Brain pericyte (primary cell): ENCODE results near the gene MTG2.
A peak's percentile ranks its signal among the peaks of the same experiment; 100 is the strongest.

ENCODE experiments used
- DNase-seq: peaks from one replicate; pipeline ENCODE4 v3.0.0-alpha.2; 2012; ENCODE audit warnings: low read depth, low spot score

Gene MTG2

DNA sequence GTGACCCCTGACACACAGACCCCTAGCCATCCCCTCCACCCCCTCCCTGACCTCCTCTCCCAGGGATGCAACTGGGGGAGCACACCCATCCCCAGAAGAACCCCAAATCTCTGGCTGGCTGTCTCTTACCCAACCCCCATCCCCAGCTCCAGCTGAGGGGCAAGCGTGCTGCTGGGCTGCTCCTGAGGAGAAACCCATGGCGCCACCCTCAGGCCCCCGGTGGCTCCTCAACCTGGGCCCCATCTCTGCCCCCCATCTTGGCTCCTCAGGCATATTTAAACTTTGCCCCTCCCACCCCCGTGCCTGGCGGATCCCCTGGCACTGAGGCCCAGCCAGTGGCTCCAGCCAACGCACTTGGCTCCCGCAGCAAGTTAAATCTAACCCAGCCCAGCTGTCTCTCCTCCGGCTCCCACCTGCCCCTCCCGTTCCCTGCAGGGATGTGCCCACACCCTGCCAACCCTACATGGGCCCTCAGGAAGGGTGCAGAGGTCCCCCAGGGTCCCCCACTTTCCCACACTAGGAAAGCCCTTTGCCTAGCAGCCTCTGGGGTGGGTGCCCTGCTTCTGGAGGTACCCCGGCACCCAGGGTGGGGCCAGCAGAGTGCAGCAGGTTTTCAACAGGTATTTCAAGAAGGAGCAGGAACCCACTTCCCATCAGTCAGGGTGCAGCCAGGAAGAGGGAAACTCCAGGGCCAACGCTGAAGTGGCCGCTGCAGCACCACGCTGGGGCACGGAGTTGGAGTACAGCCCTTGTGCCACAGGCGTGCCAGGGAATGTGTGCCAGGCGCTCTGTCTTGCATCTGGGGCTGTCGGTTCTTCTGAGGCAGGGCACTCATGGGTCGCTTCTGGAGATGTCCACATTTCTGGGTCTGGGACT lies 50.2 kb downstream of the MTG2 start:
- no peak for DNase-seq

DNA sequence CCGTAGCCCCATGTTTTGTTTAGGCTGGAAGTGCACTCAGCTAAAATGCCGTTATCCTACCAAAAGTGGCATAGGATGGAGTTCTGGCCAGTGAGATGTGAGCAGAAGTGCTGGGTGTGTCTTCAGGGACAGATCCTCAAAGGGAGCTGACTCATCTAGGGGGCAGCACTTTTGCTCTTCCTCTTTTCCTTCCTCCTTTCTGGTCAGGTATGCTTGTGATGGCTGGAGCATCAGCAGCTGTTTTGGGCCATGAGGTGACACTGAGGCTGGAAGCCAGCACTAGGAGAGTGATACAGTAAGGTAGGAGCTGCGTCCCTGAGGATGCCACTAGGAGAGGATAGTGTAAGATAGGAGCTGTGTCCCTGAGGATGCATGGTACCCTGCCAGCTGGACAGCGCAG lies 50.9 kb downstream of the MTG2 start:
- DNase-seq: no peak

DNA sequence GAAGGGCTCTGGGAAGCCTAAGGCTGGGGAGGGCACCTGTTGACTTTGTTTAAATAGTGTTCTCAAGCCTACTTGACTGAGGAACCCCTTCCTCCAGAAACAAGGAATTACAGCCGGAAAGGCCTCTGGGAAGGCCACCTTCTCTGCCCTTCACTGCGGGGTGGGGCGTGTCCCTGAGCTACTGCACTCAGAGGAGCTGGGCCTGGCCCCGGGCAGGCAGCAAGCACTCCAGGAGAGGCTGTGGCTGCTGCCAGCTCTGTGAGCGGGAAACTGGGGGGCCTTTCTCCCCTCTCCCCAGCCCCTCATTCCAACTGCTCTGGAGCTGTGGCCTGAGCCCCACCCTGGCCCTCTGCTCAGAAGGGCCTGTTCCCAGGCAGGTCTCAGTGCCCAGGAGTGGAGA lies 51.5 kb downstream of the MTG2 start:
- no peak for DNase-seq

DNA sequence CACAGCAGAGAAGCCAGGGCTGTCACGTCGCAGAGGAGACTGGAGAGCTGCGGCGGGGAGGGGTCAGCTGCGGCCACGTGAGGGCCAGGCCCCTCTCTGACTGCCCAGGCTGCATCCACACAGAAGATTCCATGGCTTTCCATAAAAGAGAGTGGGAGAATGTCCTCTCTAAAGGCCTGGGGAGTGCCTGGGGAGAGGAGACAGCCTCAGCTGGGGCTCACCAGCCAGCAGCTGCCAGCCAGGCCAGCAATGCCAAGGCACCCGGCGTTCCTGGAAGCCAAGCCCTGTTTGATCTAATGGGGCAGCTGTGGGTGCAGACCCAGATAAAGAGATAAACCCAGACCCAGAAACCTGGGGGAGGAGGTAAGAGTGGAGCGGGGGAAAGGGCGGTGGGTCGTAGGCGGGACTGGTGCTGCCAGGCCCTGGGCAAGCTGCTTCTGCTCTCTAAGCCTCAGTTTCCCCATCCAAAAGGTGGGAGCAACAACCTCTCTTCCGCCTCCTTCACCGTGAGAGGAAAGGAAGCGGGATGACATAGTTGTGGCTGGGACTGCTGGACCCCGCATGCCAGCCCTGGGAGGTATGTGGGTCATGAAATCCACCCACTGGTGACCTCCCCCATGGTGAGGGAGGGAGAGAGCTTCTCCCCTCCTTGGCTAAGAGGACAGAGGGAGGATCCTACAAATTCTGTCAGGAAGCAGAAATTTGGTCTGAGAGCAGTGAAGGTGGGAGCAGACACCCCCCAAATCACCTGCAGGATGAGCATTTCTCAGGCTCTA lies 52.4 kb downstream of the MTG2 start:
- no peak for DNase-seq

DNA sequence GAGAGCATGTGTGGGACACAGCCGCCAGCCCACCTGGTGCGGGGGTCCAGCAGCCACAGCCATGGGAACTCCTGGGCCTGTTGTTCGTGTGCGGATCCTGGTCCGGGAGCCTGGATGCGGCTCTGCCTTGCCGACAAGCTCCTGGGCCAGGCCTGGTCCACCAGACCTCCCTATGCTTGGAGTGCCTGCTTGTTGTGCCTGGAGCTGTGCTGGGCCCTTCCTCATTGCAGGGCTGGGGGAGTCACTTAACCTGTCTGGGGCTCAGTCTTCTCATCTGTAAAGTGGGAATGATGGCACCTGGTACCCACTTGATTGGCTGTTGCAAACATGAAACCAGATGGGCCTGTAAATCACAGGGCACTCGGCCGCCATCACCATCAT lies 52.9 kb downstream of the MTG2 start:
- no peak for DNase-seq

DNA sequence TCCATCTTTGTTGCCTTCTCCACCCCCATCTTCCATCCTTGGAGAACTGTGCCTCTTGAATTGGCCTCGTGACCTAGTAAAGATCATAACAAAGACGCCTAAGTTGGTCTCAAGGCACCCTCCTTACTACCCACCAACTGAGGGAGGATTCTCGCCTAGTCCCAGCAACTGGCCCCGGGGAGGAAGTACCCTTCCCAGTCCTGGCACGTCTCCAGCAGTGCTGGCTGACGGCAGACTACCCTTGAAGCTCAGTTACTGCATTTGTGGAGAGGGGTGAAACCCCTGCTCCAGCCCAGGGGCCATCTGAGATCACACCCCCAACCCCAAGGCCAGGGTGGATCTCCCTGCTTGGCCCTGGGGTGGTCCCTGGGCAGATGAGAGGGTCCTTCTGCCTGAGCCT lies 53.4 kb downstream of the MTG2 start:
- DNase-seq: no peak

DNA sequence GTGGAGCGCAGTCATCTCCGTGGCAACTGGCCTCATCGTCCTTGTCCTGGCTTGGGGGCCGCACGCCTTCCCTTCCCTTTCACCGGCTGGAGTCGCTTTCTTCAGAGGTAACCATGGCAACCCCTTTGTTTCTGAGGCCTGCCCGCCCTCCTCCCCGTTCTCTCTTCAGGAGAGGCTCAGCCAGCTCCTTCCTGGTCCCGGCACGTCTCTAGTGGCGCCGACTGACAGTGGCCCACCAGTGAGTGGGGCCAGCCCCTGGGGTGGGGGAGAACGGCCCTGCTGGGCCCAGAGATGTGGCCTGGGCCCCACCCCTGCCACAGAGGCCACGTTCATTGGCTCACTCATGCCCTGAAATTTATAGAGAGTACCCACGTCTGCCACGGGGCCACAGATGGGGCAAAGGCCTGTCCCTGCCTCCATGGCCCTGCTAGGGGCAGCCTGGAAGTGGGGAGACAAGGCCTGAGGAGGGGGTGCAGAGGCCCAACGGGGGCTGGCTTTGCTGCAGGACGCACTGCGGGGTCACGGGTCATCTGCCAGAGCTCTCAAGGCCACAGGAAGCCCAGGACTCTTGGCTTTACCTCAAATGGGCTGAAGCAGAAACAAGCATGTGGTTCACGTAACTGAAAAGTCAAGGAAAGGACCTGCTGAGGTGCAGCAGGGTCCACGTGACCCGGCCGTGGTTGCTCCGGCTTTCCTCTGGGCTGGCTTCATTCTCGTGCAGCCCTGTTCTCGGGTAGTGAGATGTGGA lies 54.1 kb downstream of the MTG2 start:
- no peak for DNase-seq

DNA sequence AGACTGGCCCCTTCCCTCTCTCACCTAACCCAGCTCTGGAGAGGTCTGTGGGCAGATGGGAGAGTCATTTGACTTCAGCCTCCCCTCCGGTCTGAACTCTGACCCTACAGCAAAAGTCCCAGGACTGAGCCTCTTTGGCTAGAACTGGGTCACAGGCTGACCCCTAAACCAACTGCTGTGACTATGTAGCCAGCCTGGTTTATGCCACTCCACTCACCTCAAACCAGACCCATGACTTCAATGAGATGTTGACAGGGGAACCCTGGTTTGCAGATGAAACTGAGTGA lies 54.6 kb downstream of the MTG2 start:
- DNase-seq: no peak

DNA sequence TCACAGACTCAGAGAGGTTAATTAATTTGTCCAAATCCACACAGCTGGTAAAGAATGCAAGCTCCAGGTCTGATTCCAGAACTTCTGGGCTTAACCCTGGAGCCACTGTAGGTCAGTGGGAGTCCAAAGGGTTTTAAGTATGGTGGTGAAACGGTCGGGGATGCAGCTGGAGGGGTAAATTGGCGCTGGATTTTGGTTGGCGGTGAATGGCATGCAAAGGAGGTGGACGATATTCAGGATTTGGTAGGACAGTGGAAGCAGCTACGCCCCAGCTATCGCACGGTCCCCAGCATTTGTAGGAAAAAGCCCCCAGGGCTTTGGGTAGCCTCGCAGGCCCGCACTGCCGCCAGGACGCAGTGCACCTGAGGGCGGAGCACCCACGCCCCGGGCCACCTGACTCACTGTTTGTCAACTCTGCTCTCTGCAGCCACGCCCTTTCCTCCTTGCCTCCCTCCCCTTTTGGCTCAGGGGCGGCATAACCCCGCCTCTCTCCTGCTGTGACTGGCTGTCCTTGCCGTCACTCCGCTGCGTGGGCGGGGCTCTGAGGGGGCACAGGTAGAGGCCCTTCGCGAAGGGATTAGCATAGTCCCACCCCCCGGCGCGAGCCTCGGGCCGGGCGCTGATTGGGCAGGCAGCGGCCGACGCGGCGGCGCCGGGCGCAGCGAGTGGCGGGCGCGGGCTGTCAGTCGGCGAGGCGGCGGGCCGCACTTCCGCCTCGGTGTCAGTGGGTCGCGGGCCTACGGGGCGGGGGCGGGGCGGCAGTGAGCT lies 55.2 kb downstream of the MTG2 start, which contains the start of gene OSBPL2:
Gene OSBPL2 (plus strand): TSS at position 721 of the 768 bp plus-strand sequence. CDS start 17,664 bp downstream, outside the sequence.
- peak; percentile 95 for DNase-seq

DNA sequence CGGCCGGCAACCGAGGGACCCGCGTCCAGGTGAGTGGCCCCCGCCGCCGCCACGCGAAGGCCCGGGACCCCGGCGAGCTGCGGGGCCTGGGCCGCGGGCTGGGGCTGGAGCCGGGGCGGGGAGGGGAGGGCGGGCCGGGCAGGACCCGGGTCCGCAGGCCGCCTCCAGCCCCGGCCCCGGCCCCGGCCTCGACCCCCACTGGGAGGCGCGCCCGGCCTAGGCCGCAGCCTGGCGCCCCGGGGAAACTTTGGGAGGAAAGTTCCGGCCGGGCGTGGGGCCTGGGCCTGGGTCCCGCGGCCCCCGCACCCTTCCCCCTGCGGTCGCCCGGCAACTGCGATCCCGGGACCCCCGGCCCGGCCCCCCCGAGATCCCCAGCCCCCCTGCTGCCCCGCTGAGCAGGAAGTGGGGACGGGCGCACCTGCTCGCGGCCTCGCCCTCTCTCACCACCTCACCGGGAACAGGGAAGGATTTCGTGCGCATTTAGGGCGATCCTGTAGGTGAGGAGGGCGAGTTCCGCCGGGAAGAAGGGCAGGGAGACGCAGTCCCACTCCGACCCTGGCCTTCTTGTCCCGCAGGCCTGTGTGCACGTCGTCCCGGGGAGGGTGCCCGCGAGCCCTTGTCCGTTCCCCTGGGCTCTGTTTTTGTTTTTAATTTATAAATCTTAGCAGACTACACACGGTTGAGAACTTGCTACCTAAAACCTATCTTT lies 55.9 kb downstream of the MTG2 start:
- no peak for DNase-seq

DNA sequence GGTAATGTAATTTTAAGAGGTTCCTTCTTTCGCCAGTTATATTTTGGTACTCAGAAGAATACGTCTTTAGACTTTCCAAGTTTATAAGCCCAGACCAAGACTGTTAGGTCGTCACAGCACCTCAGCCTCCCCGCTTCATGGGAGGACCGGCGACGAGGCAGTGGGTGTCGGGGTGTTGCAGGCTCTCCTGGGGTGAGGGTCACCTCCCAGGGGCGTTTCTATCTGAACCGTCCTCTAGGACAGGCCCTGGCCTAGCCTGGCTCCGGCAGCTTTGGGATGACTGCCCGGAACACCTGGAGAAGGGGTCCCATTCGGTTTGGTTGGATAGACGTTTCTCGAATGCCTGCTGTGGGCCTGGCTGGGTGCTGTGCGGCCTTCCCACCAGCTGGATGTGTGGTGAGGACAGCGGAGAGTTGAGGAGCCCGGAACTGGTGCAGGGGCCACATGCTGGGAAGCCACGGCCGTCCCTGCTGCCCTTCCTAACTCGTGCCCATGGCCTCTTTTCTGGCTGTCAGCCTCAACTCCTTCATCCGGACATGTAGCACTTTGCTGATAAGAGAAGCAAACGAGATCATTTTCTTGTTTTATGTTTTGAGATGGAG lies 56.6 kb downstream of the MTG2 start:
- no peak for DNase-seq

DNA sequence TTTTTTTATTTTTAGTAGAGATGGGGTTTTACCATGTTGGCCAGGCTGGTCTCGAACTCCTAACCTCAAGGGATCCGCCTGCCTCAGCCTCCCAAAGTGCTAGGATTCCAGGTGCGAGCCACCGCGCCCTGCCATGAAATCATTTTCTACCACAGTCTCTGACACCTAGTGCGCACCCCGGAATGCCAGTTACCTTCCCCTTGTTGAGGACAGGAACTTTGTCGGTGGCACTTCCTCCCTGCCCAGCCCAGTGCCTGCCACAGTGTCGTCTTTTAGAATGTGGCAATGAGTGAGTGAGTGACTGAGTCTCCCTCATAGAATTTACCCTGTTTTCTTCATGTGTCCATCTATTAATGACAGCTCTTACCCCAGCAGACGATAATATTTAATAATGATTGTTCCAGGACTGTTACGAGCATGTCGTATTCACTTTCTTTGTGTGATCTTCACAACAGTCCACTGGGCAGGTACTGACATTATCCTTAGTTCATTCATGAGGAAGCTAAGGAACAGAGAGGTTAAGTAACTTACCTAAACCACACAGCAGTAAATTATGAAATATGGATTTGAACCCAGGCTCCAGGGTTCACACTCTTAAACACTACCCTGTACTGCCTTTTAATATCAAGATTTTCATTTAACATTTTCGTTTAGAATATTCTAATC lies 57.3 kb downstream of the MTG2 start:
- no peak for DNase-seq

DNA sequence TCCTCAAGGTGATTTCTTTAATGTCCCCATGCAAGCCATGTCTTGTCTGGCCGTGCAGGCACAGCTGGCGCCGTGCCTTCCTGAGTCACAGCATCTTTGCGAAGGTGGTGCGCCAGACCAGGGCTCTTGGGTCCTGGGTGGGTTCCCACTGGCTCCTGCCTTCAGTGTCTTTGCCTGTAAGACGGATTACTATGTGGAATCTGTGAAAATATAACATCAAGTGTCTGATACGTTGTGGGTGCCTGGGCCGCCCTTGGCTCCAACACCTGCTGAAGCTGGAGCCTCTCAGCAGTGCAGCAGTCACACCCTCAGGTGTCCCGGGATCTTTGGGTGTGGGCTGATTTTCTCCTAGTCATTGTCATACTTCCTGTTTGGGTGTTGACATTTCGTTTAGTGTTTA lies 58.7 kb downstream of the MTG2 start:
- DNase-seq: no peak

DNA sequence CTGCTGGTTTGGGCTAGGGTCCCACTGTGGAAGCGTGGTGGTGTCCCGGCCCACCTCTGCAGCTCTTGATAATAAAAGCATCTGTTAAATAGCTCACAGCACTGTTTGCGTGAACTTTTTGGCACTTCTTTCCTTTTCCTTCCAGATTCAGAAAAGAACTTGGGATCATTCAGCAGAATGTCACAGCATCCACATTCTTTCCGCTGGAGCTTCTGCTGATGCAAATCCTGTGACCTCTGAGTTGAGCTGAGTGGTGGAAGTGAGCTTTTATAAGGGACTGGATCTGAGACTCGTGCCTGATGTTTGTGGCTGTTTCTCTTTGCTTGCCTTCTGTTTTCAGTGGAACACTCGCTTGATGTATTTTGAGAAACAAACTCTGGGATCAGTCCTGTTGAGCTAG lies 59.3 kb downstream of the MTG2 start:
- DNase-seq: no peak

DNA sequence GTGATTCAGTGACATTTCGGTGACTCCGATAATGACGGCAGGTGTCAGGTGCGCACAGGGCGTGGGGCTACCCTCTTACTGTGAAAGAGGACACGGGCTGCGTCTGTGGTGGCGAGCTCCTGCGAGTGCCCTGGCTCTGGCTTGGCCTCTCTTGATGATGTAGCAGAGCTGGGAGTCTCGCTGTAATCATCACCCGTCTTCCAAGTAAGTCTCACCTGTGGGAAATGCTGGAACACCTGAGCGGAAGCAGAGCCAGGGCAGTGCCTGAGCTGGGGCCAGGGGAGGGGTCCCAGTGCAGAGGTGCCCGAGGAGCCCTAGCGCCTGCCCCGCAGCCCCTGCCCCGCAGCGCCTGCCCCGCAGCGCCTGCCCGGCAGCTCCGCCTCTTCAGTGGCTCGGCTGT lies 60.3 kb downstream of the MTG2 start:
- DNase-seq: no peak

DNA sequence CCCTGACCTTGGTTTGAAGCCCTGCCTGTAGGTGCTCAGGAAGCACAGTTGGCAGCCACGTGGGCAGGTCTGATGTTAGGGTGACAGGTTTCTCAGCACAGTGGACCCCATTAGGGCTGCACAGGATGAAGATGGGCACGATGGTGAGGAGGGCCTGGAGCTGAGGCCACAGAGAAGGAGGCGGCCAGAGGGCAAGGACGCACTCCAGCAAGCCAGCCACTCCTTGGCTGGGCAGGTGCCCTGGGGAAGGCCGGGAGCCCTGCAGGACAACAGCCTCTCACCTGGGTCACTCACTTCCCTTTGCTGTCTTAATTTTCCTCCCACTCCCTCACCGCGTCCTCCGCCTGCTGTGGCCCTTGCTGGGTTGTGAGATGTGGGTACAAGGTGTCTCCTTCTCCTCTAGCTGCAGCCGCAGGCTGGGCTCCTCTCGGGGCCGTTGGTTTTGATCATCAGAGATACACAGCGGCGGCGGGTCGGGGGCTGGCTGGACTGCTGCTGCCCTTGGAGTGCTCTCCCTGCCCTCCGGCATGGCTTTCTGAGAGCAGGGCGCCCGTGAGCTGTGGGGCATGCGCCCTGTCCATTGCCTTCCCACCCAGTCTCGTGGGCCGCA lies 61.2 kb downstream of the MTG2 start:
- no peak for DNase-seq

DNA sequence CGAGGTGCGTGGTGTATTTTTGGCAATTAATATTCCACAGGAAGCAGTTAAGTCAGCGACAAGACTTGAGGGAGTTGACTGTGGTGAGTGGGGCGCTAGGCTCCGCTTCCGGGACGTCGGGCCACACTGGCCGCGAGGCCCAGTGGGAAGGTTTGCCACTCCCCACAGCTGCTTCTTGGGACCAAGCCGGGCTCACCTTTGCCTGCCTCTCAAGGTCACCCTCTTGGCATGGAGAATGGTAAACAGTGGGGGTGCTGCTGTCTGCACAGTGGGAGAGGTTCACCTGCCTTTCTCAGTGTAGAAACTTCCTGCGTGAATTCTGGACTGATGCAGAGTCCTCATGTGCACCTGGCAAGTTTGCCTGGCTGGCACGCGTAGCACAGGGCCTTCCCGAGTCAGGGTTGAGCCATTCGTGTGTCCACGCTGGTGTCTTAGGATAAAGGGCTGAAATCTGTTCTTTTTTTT lies 61.8 kb downstream of the MTG2 start:
- no peak for DNase-seq

DNA sequence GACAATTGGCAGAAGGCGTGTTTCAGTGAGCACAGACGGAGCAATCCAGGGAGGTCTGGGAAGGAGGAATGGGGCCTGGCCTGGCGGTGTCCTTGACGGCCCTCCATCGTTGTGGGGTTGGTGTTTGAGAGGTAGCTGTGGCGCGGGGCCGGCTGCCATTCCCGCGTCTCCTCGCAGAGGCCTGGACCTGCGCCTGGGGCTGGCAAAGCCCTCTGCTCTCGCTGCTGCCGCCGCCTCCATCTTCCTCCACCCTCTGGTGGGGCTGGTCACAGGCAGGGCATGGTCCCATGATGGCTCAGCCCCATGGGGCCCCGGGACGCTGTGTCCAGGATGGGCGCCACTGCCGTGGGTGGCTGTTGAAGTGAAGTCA lies 63.1 kb downstream of the MTG2 start:
- DNase-seq: no peak

DNA sequence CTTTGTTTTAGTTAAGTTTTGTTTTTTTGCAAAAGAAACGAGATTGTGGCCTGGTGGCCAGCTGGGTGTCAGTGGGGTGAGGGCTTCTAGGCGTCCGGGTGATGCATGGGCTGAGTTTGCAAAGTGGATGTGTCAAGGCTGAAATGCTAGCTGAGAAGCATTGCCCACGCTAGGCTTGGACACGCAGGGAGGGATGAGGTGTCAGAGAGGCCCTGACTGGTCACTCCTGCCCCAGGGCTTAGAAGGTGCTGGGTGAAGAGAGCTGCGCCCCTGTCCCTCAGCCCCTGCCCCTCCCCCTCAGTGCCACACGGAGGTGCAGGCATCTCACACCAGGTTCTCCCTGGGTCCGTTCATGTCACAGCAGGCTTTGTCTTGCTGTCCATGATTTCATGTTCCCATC lies 63.6 kb downstream of the MTG2 start:
- no peak for DNase-seq
